Activated T-cell treated with anti-CD3 and anti-CD28 coated beads, Interleukin-2, amount 50 U/mL, for 48 hours (primary cell): ENCODE measurements around the gene MYL6.
"Not testable (repeated sequence)": the region's sequence is repeated elsewhere in the genome, so short reads cannot be mapped to it uniquely, and the experiment has no call there.

Source experiments
- DNase-seq, 2 experiments: peaks; one replicate each; pipeline ENCODE4 v3.0.0-alpha.2; 2020

The MYL6 gene

GRCh38 chr12:56129942-56130495, 28.1 kb upstream of the MYL6 start:
- no peak for DNase-seq

GRCh38 chr12:56130876-56131275, 27.3 kb upstream of the MYL6 start:
- DNase-seq: no peak

GRCh38 chr12:56134897-56135296, 23.3 kb upstream of the MYL6 start:
- no peak for DNase-seq

- DNase-seq: no peak
Observed at GRCh38 chr12:56137853-56138571, 20.1 kb upstream of the MYL6 start.

GRCh38 chr12:56141946-56142784, 16.0 kb upstream of the MYL6 start:
- no peak for DNase-seq

GRCh38 chr12:56143217-56143616, 14.9 kb upstream of the MYL6 start:
- DNase-seq: no peak

- DNase-seq: no peak
Observed at GRCh38 chr12:56143870-56144269, 14.3 kb upstream of the MYL6 start.

GRCh38 chr12:56145217-56145616, 12.9 kb upstream of the MYL6 start:
- no peak for DNase-seq

GRCh38 chr12:56146492-56147460, 11.4 kb upstream of the MYL6 start:
- no peak for DNase-seq

GRCh38 chr12:56150563-56150962, 7.6 kb upstream of the MYL6 start:
- no peak for DNase-seq

GRCh38 chr12:56151672-56152131, 6.5 kb upstream of the MYL6 start:
- peak; percentile 82 to 84 for DNase-seq

- peak; percentile 95 to 96 for DNase-seq
Observed at GRCh38 chr12:56152132-56152755, 5.9 kb upstream of the MYL6 start, which contains the start of gene MYL6B. TSS of gene MYL6B (plus strand) at chr12:56152587. CDS start at chr12:56153919, 1,332 bp downstream.

GRCh38 chr12:56152756-56153677, 5.1 kb upstream of the MYL6 start:
- DNase-seq: no peak

- DNase-seq: no peak
Observed at GRCh38 chr12:56153678-56154065, 4.5 kb upstream of the MYL6 start.

GRCh38 chr12:56154246-56154771, 3.9 kb upstream of the MYL6 start:
- no peak for DNase-seq

GRCh38 chr12:56154818-56155217, 3.3 kb upstream of the MYL6 start:
- no peak for DNase-seq

- no peak for DNase-seq
Observed at GRCh38 chr12:56155256-56155845, 2.8 kb upstream of the MYL6 start.

- DNase-seq: not testable (repeated sequence)
Observed at GRCh38 chr12:56156464-56157200, 1.5 kb upstream of the MYL6 start.
